Measurements from ENCODE around the gene PLA2G2F.

Gene PLA2G2F

DNA sequence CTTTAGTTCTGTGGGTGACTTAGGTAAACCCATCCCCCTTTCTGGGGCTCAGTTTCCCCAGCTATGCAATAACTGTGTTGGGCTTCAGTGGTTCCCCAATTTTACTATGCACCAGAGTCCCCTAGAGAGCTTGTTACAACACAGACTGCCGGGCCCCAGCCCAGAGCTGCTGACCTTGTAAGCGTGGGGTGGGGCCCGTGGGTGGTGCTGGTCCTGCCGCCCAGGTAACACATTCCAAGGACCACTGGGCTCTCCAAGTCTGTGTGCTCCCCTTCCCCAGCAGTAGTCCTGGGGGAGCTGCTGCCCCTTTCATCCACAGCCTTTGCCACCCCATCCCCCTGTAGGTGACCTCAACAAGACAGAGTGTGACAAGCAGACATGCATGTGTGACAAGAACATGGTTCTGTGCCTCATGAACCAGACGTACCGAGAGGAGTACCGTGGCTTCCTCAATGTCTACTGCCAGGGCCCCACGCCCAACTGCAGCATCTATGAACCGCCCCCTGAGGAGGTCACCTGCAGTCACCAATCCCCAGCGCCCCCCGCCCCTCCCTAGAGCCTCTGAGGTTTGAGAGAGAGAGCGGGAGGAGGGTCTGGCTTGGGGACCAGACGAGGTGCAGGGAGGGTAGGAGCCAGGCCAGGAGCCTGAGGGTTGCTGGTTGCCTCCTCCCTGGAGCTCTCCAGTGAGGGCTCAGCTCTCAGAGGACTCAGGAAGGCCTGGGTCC lies 8.9 kb downstream of the PLA2G2F start:
- no peaks in the 10 kb centered on the region for H3K79me2 ChIP-seq (ENCODE audit: control insufficient read depth, low read length)
- H3K27me3 ChIP-seq (ENCODE audit: control insufficient read depth, low read length) = no peaks in the 10 kb centered on the region
- H3K4me2 ChIP-seq (ENCODE audit: low read length) = no peak overlapping the region
- no peaks in the 10 kb centered on the region for H3F3A ChIP-seq (ENCODE audit: control insufficient read depth, insufficient read depth)
- no peak overlapping the region for H3K4me3 ChIP-seq (ENCODE audit: low read length)
- H3K9me3 ChIP-seq (ENCODE audit: control insufficient read depth, insufficient read depth, low read length) = no peaks in the 10 kb centered on the region
- H4K20me1 ChIP-seq (ENCODE audit: control insufficient read depth, insufficient read depth, low read depth, low read length) = no peaks in the 10 kb centered on the region
- no peak overlapping the region for H3K27ac ChIP-seq (ENCODE audit: low read depth, low read length)
- peaks cover 5% of the 10 kb centered on the region; the same call in 1 of the 2 replicates for H3K4me1 ChIP-seq (ENCODE audit: control insufficient read depth, low read length)
- TF ChIP-seq, protein P1, sequence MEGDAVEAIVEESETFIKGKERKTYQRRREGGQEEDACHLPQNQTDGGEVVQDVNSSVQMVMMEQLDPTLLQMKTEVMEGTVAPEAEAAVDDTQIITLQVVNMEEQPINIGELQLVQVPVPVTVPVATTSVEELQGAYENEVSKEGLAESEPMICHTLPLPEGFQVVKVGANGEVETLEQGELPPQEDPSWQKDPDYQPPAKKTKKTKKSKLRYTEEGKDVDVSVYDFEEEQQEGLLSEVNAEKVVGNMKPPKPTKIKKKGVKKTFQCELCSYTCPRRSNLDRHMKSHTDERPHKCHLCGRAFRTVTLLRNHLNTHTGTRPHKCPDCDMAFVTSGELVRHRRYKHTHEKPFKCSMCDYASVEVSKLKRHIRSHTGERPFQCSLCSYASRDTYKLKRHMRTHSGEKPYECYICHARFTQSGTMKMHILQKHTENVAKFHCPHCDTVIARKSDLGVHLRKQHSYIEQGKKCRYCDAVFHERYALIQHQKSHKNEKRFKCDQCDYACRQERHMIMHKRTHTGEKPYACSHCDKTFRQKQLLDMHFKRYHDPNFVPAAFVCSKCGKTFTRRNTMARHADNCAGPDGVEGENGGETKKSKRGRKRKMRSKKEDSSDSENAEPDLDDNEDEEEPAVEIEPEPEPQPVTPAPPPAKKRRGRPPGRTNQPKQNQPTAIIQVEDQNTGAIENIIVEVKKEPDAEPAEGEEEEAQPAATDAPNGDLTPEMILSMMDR (IDR thresholded peaks at IDR 0.05; ENCODE audit: low read depth, low read length, poor library complexity, severe bottlenecking) = no peak
- TF ChIP-seq EZH2phosphoT487 (IDR thresholded peaks at IDR 0.05; ENCODE audit: borderline replicate concordance, low read length) = no peak
- no peaks in the 10 kb centered on the region for H3K36me3 ChIP-seq (ENCODE audit: control insufficient read depth, low read length)
- no peaks in the 10 kb centered on the region for H3K9me2 ChIP-seq (replicated peaks; ENCODE audit: control insufficient read depth, low read length)

DNA sequence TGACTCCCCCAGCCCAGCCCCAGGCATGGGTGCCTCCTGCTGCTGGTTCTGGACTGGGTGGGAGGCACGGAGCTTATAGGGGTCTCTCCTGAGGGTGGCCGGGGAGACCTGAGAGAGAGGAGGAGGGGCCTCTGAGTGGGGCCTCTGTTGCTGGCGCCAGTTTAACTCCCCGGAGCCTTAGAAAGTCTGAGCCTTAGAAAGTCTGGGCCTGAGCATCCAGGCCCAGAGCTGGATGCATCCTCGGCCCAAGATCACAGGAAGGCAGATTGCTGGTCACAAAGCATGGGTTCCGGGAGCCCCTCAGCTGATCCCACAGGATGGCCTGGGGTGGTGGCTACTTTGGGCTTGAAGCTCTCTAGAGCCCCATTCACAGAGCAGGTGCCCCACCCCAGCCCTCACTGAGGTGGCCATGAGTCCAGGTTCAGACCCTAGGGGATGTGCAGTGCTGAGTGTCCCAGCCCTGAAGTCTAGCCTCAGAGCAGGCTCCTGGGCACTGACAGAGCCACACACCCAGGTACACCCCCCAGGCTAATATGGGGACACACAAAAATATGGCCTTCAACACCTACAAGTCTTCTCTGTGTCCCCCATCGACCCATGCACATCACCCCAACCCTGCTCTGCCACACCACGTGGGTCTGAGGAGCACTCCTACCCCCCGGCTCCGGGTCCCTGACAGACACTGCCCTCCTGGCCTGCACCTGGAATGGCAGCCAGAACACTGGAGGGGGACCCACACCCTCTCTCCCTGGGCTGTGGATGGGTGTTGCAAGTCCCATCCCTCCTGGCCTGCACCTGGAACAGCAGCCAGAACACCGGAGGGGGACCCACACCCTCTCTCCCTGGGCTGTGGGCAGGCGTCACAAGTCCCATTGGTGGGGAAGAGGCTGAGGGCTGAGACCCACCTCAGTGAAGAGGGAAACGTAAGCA lies 9.7 kb downstream of the PLA2G2F start:
- no peaks in the 10 kb centered on the region for H4K20me1 ChIP-seq (ENCODE audit: control insufficient read depth, insufficient read depth, low read depth, low read length)
- H3K4me3 ChIP-seq (ENCODE audit: low read length) = no peak overlapping the region
- H3K36me3 ChIP-seq (ENCODE audit: control insufficient read depth, low read length) = no peaks in the 10 kb centered on the region
- no peaks in the 10 kb centered on the region for H3K79me2 ChIP-seq (ENCODE audit: control insufficient read depth, low read length)
- H3K4me2 ChIP-seq (ENCODE audit: low read length) = no peak overlapping the region
- H3F3A ChIP-seq (ENCODE audit: control insufficient read depth, insufficient read depth) = no peaks in the 10 kb centered on the region
- TF ChIP-seq, protein P1 (IDR thresholded peaks at IDR 0.05; ENCODE audit: low read depth, low read length, poor library complexity, severe bottlenecking) = no peak
- TF ChIP-seq EZH2phosphoT487 (IDR thresholded peaks at IDR 0.05; ENCODE audit: borderline replicate concordance, low read length) = no peak
- H3K9me3 ChIP-seq (ENCODE audit: control insufficient read depth, insufficient read depth, low read length) = no peaks in the 10 kb centered on the region
- H3K27ac ChIP-seq (ENCODE audit: low read depth, low read length) = no peak overlapping the region
- peaks cover 5% of the 10 kb centered on the region; the same call in 1 of the 2 replicates for H3K4me1 ChIP-seq (ENCODE audit: control insufficient read depth, low read length)
- no peaks in the 10 kb centered on the region for H3K9me2 ChIP-seq (replicated peaks; ENCODE audit: control insufficient read depth, low read length)
- no peaks in the 10 kb centered on the region for H3K27me3 ChIP-seq (ENCODE audit: control insufficient read depth, low read length)

DNA sequence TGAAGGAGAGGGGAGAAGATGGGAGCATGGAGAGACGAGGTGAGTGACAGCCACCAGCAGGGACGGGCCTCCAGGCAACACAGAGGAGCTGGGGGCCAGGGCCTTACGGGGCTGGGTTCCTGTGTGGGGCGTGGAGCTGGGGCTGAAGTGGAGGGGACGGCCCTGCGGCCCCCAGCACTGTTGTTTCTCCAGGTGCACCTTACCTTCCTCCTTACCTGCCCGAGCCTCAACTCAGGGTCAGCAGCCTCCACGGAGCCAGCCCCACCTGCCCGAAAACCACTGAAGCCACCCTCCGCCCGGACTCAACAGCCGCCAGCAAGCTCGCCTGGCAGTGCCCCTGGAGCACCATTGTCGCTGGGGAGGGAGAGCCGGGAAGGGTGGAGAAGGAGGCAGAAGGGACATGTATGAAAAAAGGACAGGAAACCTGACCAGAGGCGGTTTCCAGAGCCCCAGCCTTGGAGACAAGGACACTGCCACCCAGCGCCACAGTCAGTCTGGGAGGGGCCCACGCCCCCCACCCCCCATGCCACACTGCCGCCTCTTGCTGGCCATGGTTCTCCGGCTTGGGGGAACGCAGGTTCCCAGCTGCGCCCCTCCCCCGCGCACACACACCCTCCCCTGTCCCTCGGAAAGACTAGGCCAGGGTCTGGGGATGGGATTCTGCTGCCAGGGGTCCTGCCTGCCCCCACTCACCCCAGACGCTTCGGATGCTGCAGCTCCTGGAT lies 10.6 kb downstream of the PLA2G2F start:
- no peaks in the 10 kb centered on the region for H3K27me3 ChIP-seq (ENCODE audit: control insufficient read depth, low read length)
- no peak for TF ChIP-seq EZH2phosphoT487 (IDR thresholded peaks at IDR 0.05; ENCODE audit: borderline replicate concordance, low read length)
- TF ChIP-seq, protein P1 (IDR thresholded peaks at IDR 0.05; ENCODE audit: low read depth, low read length, poor library complexity, severe bottlenecking) = no peak
- no peaks in the 10 kb centered on the region for H3K9me2 ChIP-seq (replicated peaks; ENCODE audit: control insufficient read depth, low read length)
- H3K36me3 ChIP-seq (ENCODE audit: control insufficient read depth, low read length) = no peaks in the 10 kb centered on the region
- H3K4me1 ChIP-seq (ENCODE audit: control insufficient read depth, low read length) = peaks cover 5% of the 10 kb centered on the region; the same call in 1 of the 2 replicates
- H4K20me1 ChIP-seq (ENCODE audit: control insufficient read depth, insufficient read depth, low read depth, low read length) = no peaks in the 10 kb centered on the region
- no peak overlapping the region for H3K4me2 ChIP-seq (ENCODE audit: low read length)
- no peaks in the 10 kb centered on the region for H3F3A ChIP-seq (ENCODE audit: control insufficient read depth, insufficient read depth)
- no peaks in the 10 kb centered on the region for H3K79me2 ChIP-seq (ENCODE audit: control insufficient read depth, low read length)
- H3K27ac ChIP-seq (ENCODE audit: low read depth, low read length) = no peak overlapping the region
- H3K9me3 ChIP-seq (ENCODE audit: control insufficient read depth, insufficient read depth, low read length) = no peaks in the 10 kb centered on the region
- no peak overlapping the region for H3K4me3 ChIP-seq (ENCODE audit: low read length)
